Colonic mucosa (tissue), 4 donors: ENCODE measurements around the gene ZNF106. TPM values are rescaled to one million over a fixed set of nuclear protein-coding genes. Genes with fewer than 3 reads are reported as not detected.
A peak's percentile ranks its signal among the peaks of the same experiment; 100 is the strongest.

ENCODE experiments used
- DNase-seq: peaks from one replicate; pipeline ENCODE4 v3.0.0-alpha.2; 2020
- H3K27ac ChIP-seq: fragments of 200-600 bp; one replicate; pipeline ENCODE4 v1.8.0; 2021
- H3K27me3 ChIP-seq: fragments of 200-600 bp; one replicate; pipeline ENCODE4 v1.8.0; 2021
- H3K36me3 ChIP-seq: fragments of 200-600 bp; one replicate; pipeline ENCODE4 v1.8.0; 2021
- H3K4me1 ChIP-seq: fragments of 200-600 bp; one replicate; pipeline ENCODE4 v1.8.0; 2021; ENCODE audit warnings: mild to moderate bottlenecking
- H3K4me3 ChIP-seq: fragments of 200-600 bp; one replicate; pipeline ENCODE4 v1.8.0; 2021
- H3K9ac ChIP-seq, 2 donors: one replicate each; pipeline ENCODE4 v1.7.0; 2013; ENCODE audit warnings: control low read depth in 2 of 2, low read depth in 2 of 2, low read length in 2 of 2
- H3K9me3 ChIP-seq: fragments of 200-600 bp; one replicate; pipeline ENCODE4 v1.8.0; 2021
- CTCF ChIP-seq: fragments of 200-600 bp; IDR thresholded peaks from one replicate; pipeline ENCODE4 v1.8.0; 2022; ENCODE audit warnings: antibody characterized with exemption, mild to moderate bottlenecking
- intact Hi-C: fragments of 100-400 bp; cut with DNase I; formaldehyde crosslinking; loops from one replicate; pipeline ENCODE4 v1.14.1; 2022
- total RNA-seq, 2 donors: library from RNA; stranded (reverse); fragmentation: NEBNext Ultra II Directional in 1 of 2; extraction: Animal tissue kit (Norgen Biotek cat#: 25700) in 1 of 2; gene quantifications; one replicate each; pipeline ENCODE4 v1.2.1, GENCODE V29; 2021
- donor health status: healthy.
- donor health status: DM: no; HTN: no; CAD: no.
- donor health status: DM: no; HTN: no; CAD: no.

ZNF106 gene
- 10 to 100 TPM; 41.9 to 46.9 TPM for total RNA-seq

- no peaks in the 10 kb centered on the region for H3K27me3 ChIP-seq
- no peaks in the 10 kb centered on the region for H3K36me3 ChIP-seq
- H3K9ac ChIP-seq, result peak within 1 kb of the TSS; percentile 93 to 99
- peaks cover 3% of the 10 kb centered on the region for H3K4me1 ChIP-seq
- peak; percentile 90 for DNase-seq
- peak within 1 kb of the TSS; percentile 93 for H3K27ac ChIP-seq
- intact Hi-C loops, result no loop called here
- TF ChIP-seq CTCF, result no peak
- H3K9me3 ChIP-seq, result no peaks in the 10 kb centered on the region
- H3K4me3 ChIP-seq, result peak within 1 kb of the TSS; percentile 81
Measured at GRCh38 chr15:42490671-42491538, at the start of gene ZNF106. TSS of gene ZNF106 (minus strand) at chr15:42491141. CDS start at chr15:42472289, 18,852 bp downstream.

GRCh38 chr15:42533246-42533645 lies 42.3 kb upstream of the ZNF106 start:
- no peak overlapping the region for H3K27ac ChIP-seq
- H3K4me3 ChIP-seq, result no peak overlapping the region
- H3K9me3 ChIP-seq, result no peaks in the 10 kb centered on the region
- DNase-seq, result no peak
- TF ChIP-seq CTCF, result no peak
- no peak overlapping the region for H3K9ac ChIP-seq
- H3K36me3 ChIP-seq, result peaks cover 6% of the 10 kb centered on the region
- intact Hi-C loops, result no loop called here
- H3K4me1 ChIP-seq, result no peaks in the 10 kb centered on the region
- no peaks in the 10 kb centered on the region for H3K27me3 ChIP-seq

- no peak overlapping the region for H3K27ac ChIP-seq
- no peak overlapping the region for H3K4me3 ChIP-seq
- H3K9me3 ChIP-seq, result no peaks in the 10 kb centered on the region
- H3K36me3 ChIP-seq, result peaks cover 6% of the 10 kb centered on the region
- no peak for DNase-seq
- TF ChIP-seq CTCF, result no peak
- intact Hi-C loops, result no loop called here
- no peak overlapping the region for H3K9ac ChIP-seq
- no peaks in the 10 kb centered on the region for H3K27me3 ChIP-seq
- H3K4me1 ChIP-seq, result no peaks in the 10 kb centered on the region
Measured at GRCh38 chr15:42528970-42529369, 38.0 kb upstream of the ZNF106 start.

GRCh38 chr15:42523331-42523730 lies 32.4 kb upstream of the ZNF106 start:
- Histone ChIP-seq H3K9ac (no peak overlapping the region), H3K9me3 (no peaks in the 10 kb centered on the region), H3K27me3 (no peaks in the 10 kb centered on the region), H3K4me3 (no peak overlapping the region), H3K36me3 (peaks cover 5% of the 10 kb centered on the region), H3K27ac (no peak overlapping the region), H3K4me1 (no peaks in the 10 kb centered on the region)
- intact Hi-C loops, result no loop called here
- no peak for DNase-seq
- no peak for TF ChIP-seq CTCF

- intact Hi-C loops, result no loop called here
- H3K36me3 ChIP-seq, result no peaks in the 10 kb centered on the region
- H3K4me1 ChIP-seq, result no peaks in the 10 kb centered on the region
- DNase-seq, result no peak
- H3K4me3 ChIP-seq, result no peak overlapping the region
- no peak overlapping the region for H3K27ac ChIP-seq
- H3K9ac ChIP-seq, result no peak overlapping the region
- H3K27me3 ChIP-seq, result no peaks in the 10 kb centered on the region
- no peaks in the 10 kb centered on the region for H3K9me3 ChIP-seq
- no peak for TF ChIP-seq CTCF
Measured at GRCh38 chr15:42511007-42511391, 20.1 kb upstream of the ZNF106 start.
